H1 (cell line): ENCODE measurements around the gene EEF1AKMT3. TPM values are rescaled to one million over a fixed set of nuclear protein-coding genes. Genes with fewer than 3 reads are reported as not detected.

Experiments used
- CTCF ChIA-PET: fragments of 300-600 bp; sonication (Branson Sonifier 250); formaldehyde crosslinking; loops from one replicate; lab custom pipeline; 2021; ENCODE audit not compliant: partially characterized antibody; lab: Charles Lee
- POLR2A ChIA-PET: fragments of 300-600 bp; sonication (Branson Sonifier 250); formaldehyde crosslinking; loops from one replicate; lab custom pipeline; 2021; ENCODE audit warnings: inconsistent platforms; ENCODE audit not compliant: partially characterized antibody; lab: Charles Lee
- DNase-seq, 2 experiments: peaks; one replicate each; pipeline versions ENCODE4 v3.0.0 to v3.0.0-alpha.2; 2010 to 2022; ENCODE audit warnings: low spot score in 2 of 2, low read depth in 1 of 2, mixed read lengths in 1 of 2
- FAIRE-seq: peaks from 2 replicates; lab custom pipeline; 2011; peaks lifted over from hg19 to GRCh38; lab: Jason Lieb, UNC
- H2AFZ ChIP-seq: 2 replicates; pipeline ENCODE4 v1.8.1; 2012; ENCODE audit warnings: low read length, inconsistent platforms
- H2AK5ac ChIP-seq: 2 replicates; pipeline ENCODE4 v1.6.1; 2013; ENCODE audit warnings: low read depth, low read length
- H2BK120ac ChIP-seq: replicated peaks from 2 replicates; pipeline ENCODE3; 2013; ENCODE audit warnings: low read depth, low read length, inconsistent platforms
- H2BK12ac ChIP-seq: 2 replicates; pipeline ENCODE4 v1.6.1; 2013; ENCODE audit warnings: low read depth, low read length
- H2BK15ac ChIP-seq: 2 replicates; pipeline ENCODE4 v1.6.1; 2013; ENCODE audit warnings: low read length
- H2BK20ac ChIP-seq: 2 replicates; pipeline ENCODE4 v1.6.1; 2013; ENCODE audit warnings: low read length
- H2BK5ac ChIP-seq: 2 replicates; pipeline ENCODE4 v1.6.1; 2013; ENCODE audit warnings: low read depth, low read length
- H3K14ac ChIP-seq: 2 replicates; pipeline ENCODE4 v1.6.1; 2013; ENCODE audit warnings: inconsistent platforms; ENCODE audit not compliant: insufficient read length
- H3K18ac ChIP-seq: 2 replicates; pipeline ENCODE4 v1.6.1; 2013; ENCODE audit warnings: low read length; ENCODE audit errors: extremely low read depth
- H3K23ac ChIP-seq: 2 replicates; pipeline ENCODE4 v1.6.1; 2013; ENCODE audit warnings: inconsistent platforms; ENCODE audit not compliant: insufficient read length
- H3K23me2 ChIP-seq: 2 replicates; pipeline ENCODE4 v1.6.1; 2013; ENCODE audit warnings: low read depth, low read length
- H3K27ac ChIP-seq: 2 replicates; pipeline ENCODE4 v1.6.1; 2011; ENCODE audit warnings: low read depth, low read length, inconsistent platforms
- H3K27me3 ChIP-seq, 4 experiments: replicated peaks in 1 of 4; 1 replicate in 1 of 4; 2 replicates in 3 of 4; pipeline versions ENCODE4 v1.6.1 to v1.8.1; 2011 to 2013; ENCODE audit warnings: low read length in 3 of 4, mild to moderate bottlenecking in 3 of 4, inconsistent platforms in 2 of 4, mixed read lengths in 2 of 4, moderate library complexity in 1 of 4; ENCODE audit not compliant: control insufficient read depth in 3 of 4, insufficient read depth in 3 of 4; ENCODE audit errors: extremely low read depth in 1 of 4
- H3K36me3 ChIP-seq, 4 experiments: 2 replicates each; pipeline versions ENCODE4 v1.6.1 to v1.8.1; 2011 to 2013; ENCODE audit warnings: mild to moderate bottlenecking in 4 of 4, low read length in 3 of 4, moderate library complexity in 2 of 4, control low read depth in 1 of 4, inconsistent platforms in 1 of 4; ENCODE audit not compliant: insufficient read depth in 4 of 4, control insufficient read depth in 2 of 4
- H3K4ac ChIP-seq: replicated peaks from 2 replicates; pipeline ENCODE3; 2013; ENCODE audit warnings: low read length, low read depth, mixed read lengths, inconsistent platforms; ENCODE audit not compliant: insufficient read length
- H3K4me1 ChIP-seq, 4 experiments: replicated peaks in 1 of 4; 1 replicate in 1 of 4; 2 replicates in 3 of 4; pipeline versions ENCODE4 v1.6.1 to v1.8.1; 2011 to 2013; ENCODE audit warnings: low read length in 3 of 4, inconsistent platforms in 2 of 4, mixed read lengths in 1 of 4; ENCODE audit not compliant: insufficient read depth in 4 of 4, control insufficient read depth in 3 of 4
- H3K4me2 ChIP-seq, 2 experiments: 2 replicates each; pipeline versions ENCODE4 v1.6.1 to v1.8.1; 2011 to 2013; ENCODE audit warnings: low read depth in 2 of 2, low read length in 2 of 2, control low read depth in 1 of 2, inconsistent platforms in 1 of 2, mild to moderate bottlenecking in 1 of 2; ENCODE audit not compliant: insufficient read depth in 1 of 2
- H3K4me3 ChIP-seq, 4 experiments: fragments of 200-600, 300-600 bp in 1 of 4; sonication (generic), shearing (Covaris generic), sonication (Bioruptor Twin) in 1 of 4; 2 replicates each; pipeline versions ENCODE4 v1.5.1 to v1.8.1; 2011 to 2016; ENCODE audit warnings: low read length in 4 of 4, low read depth in 3 of 4, control low read depth in 2 of 4, inconsistent platforms in 2 of 4, mild to moderate bottlenecking in 2 of 4, mixed read lengths in 1 of 4, moderate library complexity in 1 of 4; ENCODE audit not compliant: insufficient read depth in 2 of 4; ENCODE audit errors: extremely low read depth in 1 of 4
- H3K56ac ChIP-seq: replicated peaks from 2 replicates; pipeline ENCODE3; 2013; ENCODE audit warnings: low read depth, mild to moderate bottlenecking, mixed read lengths, low read length, inconsistent platforms; ENCODE audit not compliant: insufficient read length
- H3K79me1 ChIP-seq: 2 replicates; pipeline ENCODE4 v1.6.1; 2013; ENCODE audit warnings: low read depth, low read length, control low read depth
- H3K79me2 ChIP-seq, 2 experiments: 2 replicates each; pipeline versions ENCODE4 v1.6.1 to v1.8.1; 2012 to 2013; ENCODE audit warnings: low read length in 2 of 2, mild to moderate bottlenecking in 2 of 2, inconsistent platforms in 1 of 2; ENCODE audit not compliant: insufficient read depth in 2 of 2, control insufficient read depth in 1 of 2
- H3K9ac ChIP-seq, 4 experiments: replicated peaks in 1 of 4; 1 replicate in 1 of 4; 2 replicates in 3 of 4; pipeline versions ENCODE4 v1.6.1 to v1.8.1; 2011 to 2013; ENCODE audit warnings: low read depth in 3 of 4, low read length in 3 of 4, control low read depth in 2 of 4, mild to moderate bottlenecking in 2 of 4, moderate library complexity in 2 of 4, inconsistent platforms in 1 of 4; ENCODE audit errors: extremely low read depth in 1 of 4
- H3K9me3 ChIP-seq, 2 experiments: 2 replicates each; pipeline versions ENCODE4 v1.6.1 to v1.8.1; 2012 to 2013; ENCODE audit warnings: mild to moderate bottlenecking in 2 of 2, moderate library complexity in 2 of 2, control low read depth in 1 of 2, inconsistent platforms in 1 of 2, low read depth in 1 of 2, low read length in 1 of 2, mixed read lengths in 1 of 2; ENCODE audit not compliant: insufficient read depth in 2 of 2
- H4K20me1 ChIP-seq, 2 experiments: replicated peaks in 1 of 2; 2 replicates each; pipeline versions ENCODE3 to v1.8.1; 2011 to 2013; ENCODE audit warnings: inconsistent platforms in 2 of 2, low read length in 2 of 2, mild to moderate bottlenecking in 1 of 2; ENCODE audit not compliant: insufficient read depth in 2 of 2, control insufficient read depth in 1 of 2
- H4K5ac ChIP-seq: 2 replicates; pipeline ENCODE4 v1.6.1; 2013; ENCODE audit warnings: low read length, low read depth, mixed read lengths, inconsistent platforms; ENCODE audit not compliant: insufficient read length
- H4K8ac ChIP-seq: 2 replicates; pipeline ENCODE4 v1.8.0; 2013; ENCODE audit warnings: mild to moderate bottlenecking, moderate library complexity, low read length, inconsistent platforms; ENCODE audit not compliant: insufficient read depth; ENCODE audit errors: extremely low read depth
- H4K91ac ChIP-seq: replicated peaks from 2 replicates; pipeline ENCODE3; 2013; ENCODE audit warnings: low read length, mixed read lengths, inconsistent platforms; ENCODE audit not compliant: insufficient read length
- ATF2 ChIP-seq: IDR thresholded peaks from 2 replicates; pipeline ENCODE4 v1.6.1; 2012; ENCODE audit warnings: low read length, inconsistent platforms
- ATF3 ChIP-seq: IDR thresholded peaks from 2 replicates; pipeline ENCODE4 v1.6.1; 2011; ENCODE audit warnings: low read depth, mild to moderate bottlenecking, low read length; ENCODE audit not compliant: insufficient read depth
- BACH1 ChIP-seq: IDR thresholded peaks from 2 replicates; pipeline ENCODE4 v1.6.1; 2012; ENCODE audit warnings: low read length, improper control_type of control experiment
- CTBP2 ChIP-seq: IDR thresholded peaks from 2 replicates; pipeline ENCODE4 v1.7.0; 2011; ENCODE audit warnings: borderline replicate concordance, mild to moderate bottlenecking, moderate library complexity, mixed read lengths, low read length; ENCODE audit not compliant: insufficient read depth, insufficient read length
- E2F6 ChIP-seq: IDR thresholded peaks from 2 replicates; pipeline ENCODE4 v1.6.1; 2012; ENCODE audit warnings: inconsistent platforms
- EZH2 ChIP-seq: fragments of 200-600 bp; sonication (generic); IDR thresholded peaks from 2 replicates; pipeline ENCODE4 v1.7.1; 2012; ENCODE audit warnings: low read depth, mild to moderate bottlenecking, moderate library complexity, low read length, inconsistent platforms; ENCODE audit not compliant: severe bottlenecking
- HDAC6 ChIP-seq: IDR thresholded peaks from one replicate; pipeline ENCODE4 v1.7.1; 2012; ENCODE audit warnings: low read depth, mild to moderate bottlenecking, inconsistent platforms, low read length, moderate library complexity
- PHF8 ChIP-seq: fragments of 200-600 bp; sonication (generic); conservative IDR thresholded peaks from 2 replicates; pipeline ENCODE4 v1.7.1; 2012; ENCODE audit warnings: low read depth, mild to moderate bottlenecking, inconsistent platforms, low read length, moderate library complexity
- RNF2 ChIP-seq: fragments of 200-900, 300-1000 bp; sonication (generic); IDR thresholded peaks from 2 replicates; pipeline ENCODE4 v1.7.1; 2016; ENCODE audit warnings: borderline replicate concordance, low read depth, mild to moderate bottlenecking, antibody characterized with exemption, low read length; ENCODE audit not compliant: poor library complexity, severe bottlenecking; ENCODE audit errors: missing control alignments
- TBP ChIP-seq: IDR thresholded peaks from 2 replicates; pipeline ENCODE4 v1.6.1; 2011; ENCODE audit warnings: low read depth, low read length, improper control_type of control experiment
- WGBS, 2 experiments: shearing (Covaris generic) in 1 of 2; methylation state at CpG; one replicate each; pipeline versions ENCODE4 v1.1.6 to v1.1.7; 2013 to 2015; ENCODE audit warnings: low lambda C conversion rate in 2 of 2, mixed read lengths in 2 of 2, inconsistent platforms in 1 of 2, low coverage in 1 of 2, missing lambda C conversion rate in 1 of 2; ENCODE audit not compliant: insufficient replicate concordance in 2 of 2, insufficient coverage in 1 of 2, insufficient read length in 1 of 2; ENCODE audit errors: extremely low coverage in 1 of 2, missing lambda C conversion rate in 1 of 2; 5-methylcytosine and 5-hydroxymethylcytosine counted together
- polyA plus RNA-seq, 7 experiments: library from polyadenylated mRNA; depleted of rRNA in 3 of 7; stranded (reverse) in 5 of 7; unstranded in 2 of 7; fragments of >200 nt in 5 of 7; fragments of 200-250 nt in 2 of 7; gene quantifications; 1 replicate in 5 of 7; 2 replicates in 1 of 7; 4 replicates in 1 of 7; pipeline versions ENCODE4 v1.2.1 to v1.2.3, GENCODE V29; 2011 to 2013; ENCODE audit warnings: missing spikeins in 2 of 7, mixed read lengths in 2 of 7
- total RNA-seq: library from RNA; stranded (reverse); fragmentation: NEBNext Ultra II Directional; extraction: Animal tissue kit (Norgen Biotek cat#: 25700); gene quantifications from 2 replicates; pipeline ENCODE4 v1.2.1, GENCODE V29; 2021

Gene EEF1AKMT3
- total and polyA plus RNA-seq, 2 of the 8 experiments (the other 6 are each of a cell fraction or from before 2014, with no cell fraction given): 3.1 to 4.4 TPM

GRCh38 chr12:57755194-57755453 lies 17.3 kb upstream of the EEF1AKMT3 start:
- Histone ChIP-seq H2BK20ac (no peak overlapping the region), H4K91ac (no peak overlapping the region), H2BK15ac (no peak overlapping the region), H3K36me3 (peaks cover 3 to 10% (median 8%) of the 10 kb centered on the region in 4 experiments; a peak in 6 of 8 replicates), H3K79me1 (peaks cover 15% of the 10 kb centered on the region; the same call in 1 of the 2 replicates), H2BK12ac (no peak overlapping the region), H3K23me2 (peaks cover 18% of the 10 kb centered on the region), H3K9me3 (no peaks in the 10 kb centered on the region), H3K27ac (no peak overlapping the region), H3K4ac (no peak overlapping the region), H3K9ac (no peak overlapping the region), H3K27me3 (peaks cover 8 to 33% (median 26%) of the 10 kb centered on the region in 4 experiments), H2AK5ac (no peak overlapping the region), H3K79me2 (peaks cover 12 to 19% of the 10 kb centered on the region in 2 experiments), H4K5ac (no peak overlapping the region), H3K23ac (no peak overlapping the region), H4K20me1 (peaks cover 3 to 14% of the 10 kb centered on the region in 2 experiments), H3K4me1 (peaks cover 3 to 26% (median 7%) of the 10 kb centered on the region in 4 experiments; a peak in 6 of 7 replicates), H2BK5ac (no peak overlapping the region), H4K8ac (no peak overlapping the region), H3K4me2 (peak overlapping the region in 1 of 2 experiments; percentile 99; a peak in 2 of 4 replicates), H3K56ac (no peak overlapping the region), H3K18ac (no peak overlapping the region), H3K4me3 (peak overlapping the region; percentile 25 to 96 (median 56); a peak in 6 of 8 replicates), H2AFZ (no peak overlapping the region), H3K14ac (no peak overlapping the region), H2BK120ac (no peak overlapping the region)
- no peak for TF ChIP-seq CTBP2
- no peak for TF ChIP-seq PHF8
- no peak for TF ChIP-seq ATF3
- TF ChIP-seq RNF2: no peak
- no peak for TF ChIP-seq EZH2
- TF ChIP-seq TBP: no peak
- TF ChIP-seq E2F6: no peak
- no peak for TF ChIP-seq HDAC6
- no peak for TF ChIP-seq BACH1
- TF ChIP-seq ATF2: no peak
- CTCF ChIA-PET: interaction anchor here (1.0 to 1.4 kb wide), 2 partner anchors 39 to 135 kb away, joined by 3 to 5 read pairs; no protein-coding TSS in a partner anchor
- WGBS, 2 experiments: no CpG with 5 or more reads among the region's 34 CpGs
- POLR2A ChIA-PET: interaction anchor here (1.0 to 3.3 kb wide), 4 partner anchors 10 to 235 kb away, joined by 3 to 25 read pairs (median 6); partner anchors contain the start of genes DDIT3, EEF1AKMT3, METTL1 and TSPAN31
- FAIRE-seq: no peak
- DNase-seq: no peak
